HG03354 (cell line): ENCODE measurements around the gene GTF2H1.

Experiments
- ATAC-seq: cut with Tn5 transposase; IDR thresholded peaks from one replicate; pipeline ENCODE4 v1.9.1; 2021; ENCODE audit warnings: mild to moderate bottlenecking; ENCODE audit not compliant: unreplicated experiment, poor library complexity, severe bottlenecking

GTF2H1 gene

GRCh38 chr11:18408558-18409291 lies 86.4 kb downstream of the GTF2H1 start:
- ATAC-seq, result no peak

GRCh38 chr11:18416459-18416858 lies 94.1 kb downstream of the GTF2H1 start:
- ATAC-seq, result no peak
